NT2/D1 (cell line): ENCODE results near the gene VEGFC.

Source experiments
- DNase-seq: peaks from one replicate; pipeline ENCODE4 v3.0.0-alpha.2; 2011; ENCODE audit warnings: low read depth, low spot score
- H3K27me3 ChIP-seq: 2 replicates; pipeline ENCODE4 v1.6.0; 2011; ENCODE audit warnings: mild to moderate bottlenecking; ENCODE audit not compliant: insufficient read length, insufficient read depth
- H3K36me3 ChIP-seq: 2 replicates; pipeline ENCODE4 v1.6.1; 2011; ENCODE audit warnings: mild to moderate bottlenecking, low read length, mixed read lengths; ENCODE audit not compliant: insufficient read depth, insufficient read length
- H3K4me1 ChIP-seq: 2 replicates; pipeline ENCODE4 v1.5.1; 2011; ENCODE audit not compliant: insufficient read depth, insufficient read length
- H3K4me3 ChIP-seq: 2 replicates; pipeline ENCODE4 v1.5.1; 2011; ENCODE audit warnings: low read depth; ENCODE audit not compliant: insufficient read length
- H3K9ac ChIP-seq: 2 replicates; pipeline ENCODE4 v1.6.0; 2011; ENCODE audit warnings: low read depth; ENCODE audit not compliant: insufficient read length
- H3K9me3 ChIP-seq: 2 replicates; pipeline ENCODE4 v1.5.1; 2011; ENCODE audit warnings: mild to moderate bottlenecking, low read length; ENCODE audit not compliant: insufficient read depth
- SUZ12 ChIP-seq: IDR thresholded peaks from 2 replicates; pipeline ENCODE4 v1.6.1; 2011; ENCODE audit not compliant: insufficient read length, insufficient read depth; ENCODE audit errors: extremely low read depth
- YY1 ChIP-seq: IDR thresholded peaks from 2 replicates; pipeline ENCODE4 v1.6.1; 2011; ENCODE audit not compliant: insufficient read length, insufficient read depth
- ZNF274 ChIP-seq: IDR thresholded peaks from 2 replicates; pipeline ENCODE4 v1.6.1; 2011; ENCODE audit warnings: mild to moderate bottlenecking, low read depth, low read length

The VEGFC gene

DNA sequence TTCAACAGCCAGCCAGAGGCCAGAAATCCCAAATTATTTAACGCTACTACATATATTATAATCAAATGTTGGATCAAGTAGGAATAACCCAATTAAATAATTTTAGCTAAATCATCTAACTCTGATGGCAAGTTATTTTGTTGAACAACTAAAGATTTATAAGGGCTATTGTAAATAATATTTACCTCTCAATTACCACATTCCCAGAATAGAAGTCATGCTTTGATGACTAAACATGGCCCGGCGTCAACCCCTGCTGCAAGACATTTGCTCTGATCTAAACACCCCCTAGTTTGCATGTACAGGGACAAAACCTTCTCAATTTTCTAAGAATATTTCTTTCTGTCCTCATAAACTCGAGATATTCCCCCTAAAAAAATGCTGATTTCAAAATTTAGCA lies 14.2 kb downstream of the VEGFC start:
- no peak for DNase-seq
- H3K9me3 ChIP-seq: no peaks in the 10 kb centered on the region
- no peak overlapping the region for H3K9ac ChIP-seq
- TF ChIP-seq YY1 (no peak), ZNF274 (no peak), SUZ12 (no peak)
- H3K36me3 ChIP-seq: no peaks in the 10 kb centered on the region
- H3K27me3 ChIP-seq: no peaks in the 10 kb centered on the region
- H3K4me1 ChIP-seq: no peaks in the 10 kb centered on the region
- no peak overlapping the region for H3K4me3 ChIP-seq

DNA sequence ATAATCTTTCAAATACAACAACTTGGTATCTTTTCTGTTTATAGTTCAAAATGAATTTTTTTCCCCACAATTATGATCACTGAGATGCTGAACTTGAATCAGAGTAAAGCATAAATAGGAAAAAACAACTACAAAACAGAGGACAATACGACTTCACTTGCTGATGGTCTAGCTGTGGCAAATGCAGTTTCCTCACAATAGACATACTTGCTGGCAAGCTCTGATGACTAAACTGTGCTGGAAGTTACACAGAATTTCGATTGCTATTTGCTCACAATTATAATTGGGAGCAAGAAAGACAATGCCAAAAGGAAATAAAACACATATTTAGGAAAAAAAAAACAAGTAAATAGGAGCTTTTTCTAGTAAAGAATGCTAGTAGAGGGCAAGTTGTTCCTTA lies 14.7 kb downstream of the VEGFC start:
- H3K36me3 ChIP-seq: no peaks in the 10 kb centered on the region
- H3K4me1 ChIP-seq: no peaks in the 10 kb centered on the region
- no peak overlapping the region for H3K4me3 ChIP-seq
- DNase-seq: no peak
- TF ChIP-seq YY1 (no peak), ZNF274 (no peak), SUZ12 (no peak)
- H3K27me3 ChIP-seq: no peaks in the 10 kb centered on the region
- H3K9ac ChIP-seq: no peak overlapping the region
- no peaks in the 10 kb centered on the region for H3K9me3 ChIP-seq

GRCh38 chr4:176775338-176775737 lies 17.4 kb downstream of the VEGFC start:
- Histone ChIP-seq H3K4me1 (no peaks in the 10 kb centered on the region), H3K9ac (no peak overlapping the region), H3K9me3 (no peaks in the 10 kb centered on the region), H3K36me3 (no peaks in the 10 kb centered on the region), H3K4me3 (no peak overlapping the region), H3K27me3 (no peaks in the 10 kb centered on the region)
- no peak for DNase-seq
- no peak for TF ChIP-seq ZNF274
- no peak for TF ChIP-seq YY1
- no peak for TF ChIP-seq SUZ12

DNA sequence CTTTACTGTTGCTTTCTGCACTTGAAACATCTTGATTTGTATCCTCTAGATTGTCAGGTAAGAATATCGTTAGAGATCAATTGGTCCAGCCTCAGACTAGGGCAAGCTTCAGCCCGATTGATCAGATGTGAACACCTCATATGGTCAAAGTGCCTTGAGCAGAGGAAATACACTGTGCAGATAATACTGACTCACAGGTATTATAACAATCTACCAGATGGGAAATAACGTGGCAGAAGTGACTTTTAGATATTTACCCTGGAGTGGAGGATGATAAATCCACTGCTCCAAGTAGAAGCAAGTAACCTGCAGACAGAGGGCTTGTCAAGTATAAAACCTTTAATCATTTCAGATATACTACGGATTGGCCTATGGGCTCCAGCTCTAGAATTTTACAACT lies 17.9 kb downstream of the VEGFC start:
- TF ChIP-seq ZNF274: no peak
- no peak for TF ChIP-seq YY1
- TF ChIP-seq SUZ12: no peak
- Histone ChIP-seq H3K4me1 (no peaks in the 10 kb centered on the region), H3K27me3 (no peaks in the 10 kb centered on the region), H3K9me3 (no peaks in the 10 kb centered on the region), H3K4me3 (no peak overlapping the region), H3K36me3 (no peaks in the 10 kb centered on the region), H3K9ac (no peak overlapping the region)
- no peak for DNase-seq

DNA sequence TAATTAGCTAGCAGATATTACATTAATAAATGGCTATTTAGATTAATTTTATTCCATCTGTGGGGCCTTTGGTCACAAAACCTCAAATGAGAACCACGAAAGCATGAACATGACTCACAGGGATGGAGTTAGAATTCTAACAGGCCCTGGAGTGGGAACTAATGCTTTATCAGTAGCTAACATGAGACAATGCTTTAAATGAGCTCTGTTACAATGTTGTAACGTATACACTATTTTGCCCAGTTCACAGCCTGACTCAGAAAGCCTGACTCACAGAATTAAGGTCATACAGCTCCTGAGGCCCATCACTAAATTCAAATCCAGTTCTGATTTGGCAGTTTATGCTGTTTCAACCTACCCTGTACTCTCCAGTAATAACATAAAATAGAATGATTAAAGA lies 23.2 kb downstream of the VEGFC start:
- Histone ChIP-seq H3K27me3 (no peaks in the 10 kb centered on the region), H3K9me3 (no peaks in the 10 kb centered on the region), H3K36me3 (no peaks in the 10 kb centered on the region), H3K4me3 (no peak overlapping the region), H3K4me1 (no peaks in the 10 kb centered on the region), H3K9ac (no peak overlapping the region)
- TF ChIP-seq SUZ12 (no peak), YY1 (no peak), ZNF274 (no peak)
- DNase-seq: no peak

- H3K36me3 ChIP-seq: no peaks in the 10 kb centered on the region
- H3K4me1 ChIP-seq: no peaks in the 10 kb centered on the region
- H3K27me3 ChIP-seq: no peaks in the 10 kb centered on the region
- H3K9me3 ChIP-seq: no peaks in the 10 kb centered on the region
- TF ChIP-seq SUZ12: no peak
- no peak for DNase-seq
- no peak overlapping the region for H3K4me3 ChIP-seq
- H3K9ac ChIP-seq: no peak overlapping the region
Observed at GRCh38 chr4:176767183-176767582, 25.5 kb downstream of the VEGFC start.

DNA sequence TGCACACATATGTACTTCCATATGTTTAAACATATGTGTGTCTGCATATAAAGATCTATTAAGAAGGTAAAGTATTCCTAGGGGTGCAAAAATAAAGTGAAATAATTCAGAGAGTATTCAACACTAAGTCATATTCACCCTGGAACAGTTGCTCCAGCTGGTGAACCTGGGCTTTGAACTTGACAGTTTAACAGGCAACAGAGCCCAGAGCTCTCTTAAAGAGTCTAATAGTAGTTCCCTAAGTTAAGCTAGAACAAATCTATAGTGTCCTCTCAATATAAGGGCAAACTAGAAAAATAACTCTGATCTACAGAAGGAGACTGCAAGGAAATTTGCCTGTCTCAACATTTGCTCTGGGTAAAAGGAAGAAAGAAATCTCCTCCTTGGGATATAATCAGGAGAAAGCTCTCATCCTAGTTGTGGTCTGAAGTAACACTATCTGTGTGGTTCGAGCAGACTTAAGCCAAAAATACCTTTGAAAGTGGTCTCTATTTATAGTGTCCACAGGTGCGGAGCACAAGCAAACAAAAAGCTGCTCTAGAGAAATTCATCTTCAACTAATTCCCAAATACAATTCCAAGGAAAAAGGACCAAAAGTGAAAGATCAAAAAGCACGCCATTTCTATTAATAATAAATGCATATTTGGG lies 29.9 kb downstream of the VEGFC start:
- Histone ChIP-seq H3K9ac (no peak overlapping the region), H3K4me3 (no peak overlapping the region), H3K27me3 (no peaks in the 10 kb centered on the region), H3K36me3 (no peaks in the 10 kb centered on the region), H3K4me1 (no peaks in the 10 kb centered on the region), H3K9me3 (no peaks in the 10 kb centered on the region)
- TF ChIP-seq SUZ12 (no peak), YY1 (no peak), ZNF274 (no peak)
- no peak for DNase-seq
